SH-SY5Y (cell line): ENCODE measurements around the gene IRF8.

ENCODE experiments used
- GATA2 ChIP-seq: IDR thresholded peaks from 2 replicates; pipeline ENCODE4 v1.6.1; 2011; ENCODE audit warnings: mild to moderate bottlenecking, low read depth, low read length
- GATA3 ChIP-seq: IDR thresholded peaks from 2 replicates; pipeline ENCODE4 v1.6.1; 2011; ENCODE audit warnings: low read depth, mild to moderate bottlenecking, low read length, moderate library complexity

DNA sequence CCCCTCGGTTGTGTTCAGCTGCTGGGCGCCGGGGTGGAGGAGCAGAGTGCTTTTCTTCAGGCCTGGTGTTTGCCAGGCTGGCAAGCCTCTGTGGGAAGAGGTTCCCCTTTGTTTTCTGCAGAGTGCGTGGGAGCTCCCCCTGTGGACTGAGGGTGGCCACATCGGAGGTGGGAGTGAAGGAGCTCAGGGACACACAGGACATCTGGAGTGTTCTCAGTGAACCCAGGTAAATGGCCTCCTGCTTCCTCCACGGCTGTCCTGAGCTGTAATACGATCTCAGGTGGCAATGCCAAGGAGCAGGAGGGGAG is 39.2 kb upstream of the IRF8 start:
- TF ChIP-seq GATA3 (no peak), GATA2 (no peak)
